Measurements from ENCODE around the gene ADAMTS2.
"Not testable (repeated sequence)": the region's sequence is repeated elsewhere in the genome, so short reads cannot be mapped to it uniquely, and the experiment has no call there.

Gene ADAMTS2

DNA sequence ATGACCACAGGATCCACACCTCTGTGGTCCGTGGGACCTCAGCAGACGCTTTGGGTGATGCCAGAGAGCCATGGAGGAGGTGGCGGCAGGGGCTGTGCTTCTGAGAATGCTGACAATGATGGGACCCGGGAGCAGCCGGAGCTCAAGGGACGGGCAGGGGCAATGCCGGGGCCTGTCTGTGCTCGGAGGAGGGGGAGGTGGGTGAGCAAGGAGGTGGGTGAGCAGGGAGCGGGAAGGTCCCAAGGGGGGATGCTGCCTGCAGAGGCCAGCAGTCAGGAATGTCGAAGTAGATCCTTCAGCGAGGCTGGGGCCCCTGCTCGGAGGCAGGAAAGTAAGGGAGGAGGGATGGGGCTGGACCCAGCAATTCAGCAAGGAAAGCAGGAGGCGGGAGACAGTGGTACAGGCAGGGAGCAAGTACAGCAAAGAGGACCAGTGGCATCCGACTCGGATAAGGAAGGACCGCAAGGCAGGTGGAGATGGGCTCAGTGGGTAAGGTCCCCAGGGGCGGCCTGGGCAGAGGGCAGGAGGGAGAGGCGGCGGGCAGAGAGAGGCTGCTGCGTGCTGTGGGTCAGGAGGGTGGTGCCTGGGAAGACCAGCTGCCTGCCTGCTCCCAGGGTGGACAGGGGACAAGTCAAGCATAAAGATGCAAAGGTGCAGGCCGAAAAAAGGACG is 49.0 kb downstream of the ADAMTS2 start:
- ATAC-seq (no peak), DNase-seq (no peak)

DNA sequence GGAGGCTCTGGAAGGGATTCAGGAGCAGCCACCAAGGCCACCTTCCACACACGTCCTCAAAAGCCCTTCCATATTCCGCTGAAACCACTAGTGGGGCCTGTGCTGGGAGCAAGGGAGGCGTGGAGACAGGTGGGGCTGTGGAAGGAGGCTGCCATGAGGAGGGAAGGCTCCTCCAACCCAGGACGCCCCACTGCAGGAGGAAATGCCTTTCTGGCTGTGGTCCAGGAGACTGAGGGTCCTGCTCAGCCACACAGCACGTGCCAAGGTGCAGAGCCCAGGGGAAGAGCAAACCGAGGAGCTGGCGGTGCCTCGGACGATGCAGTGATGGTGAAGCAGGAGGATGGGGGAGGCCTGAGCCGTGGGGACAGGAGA is 49.5 kb downstream of the ADAMTS2 start:
- ATAC-seq (no peak), DNase-seq (no peak)

DNA sequence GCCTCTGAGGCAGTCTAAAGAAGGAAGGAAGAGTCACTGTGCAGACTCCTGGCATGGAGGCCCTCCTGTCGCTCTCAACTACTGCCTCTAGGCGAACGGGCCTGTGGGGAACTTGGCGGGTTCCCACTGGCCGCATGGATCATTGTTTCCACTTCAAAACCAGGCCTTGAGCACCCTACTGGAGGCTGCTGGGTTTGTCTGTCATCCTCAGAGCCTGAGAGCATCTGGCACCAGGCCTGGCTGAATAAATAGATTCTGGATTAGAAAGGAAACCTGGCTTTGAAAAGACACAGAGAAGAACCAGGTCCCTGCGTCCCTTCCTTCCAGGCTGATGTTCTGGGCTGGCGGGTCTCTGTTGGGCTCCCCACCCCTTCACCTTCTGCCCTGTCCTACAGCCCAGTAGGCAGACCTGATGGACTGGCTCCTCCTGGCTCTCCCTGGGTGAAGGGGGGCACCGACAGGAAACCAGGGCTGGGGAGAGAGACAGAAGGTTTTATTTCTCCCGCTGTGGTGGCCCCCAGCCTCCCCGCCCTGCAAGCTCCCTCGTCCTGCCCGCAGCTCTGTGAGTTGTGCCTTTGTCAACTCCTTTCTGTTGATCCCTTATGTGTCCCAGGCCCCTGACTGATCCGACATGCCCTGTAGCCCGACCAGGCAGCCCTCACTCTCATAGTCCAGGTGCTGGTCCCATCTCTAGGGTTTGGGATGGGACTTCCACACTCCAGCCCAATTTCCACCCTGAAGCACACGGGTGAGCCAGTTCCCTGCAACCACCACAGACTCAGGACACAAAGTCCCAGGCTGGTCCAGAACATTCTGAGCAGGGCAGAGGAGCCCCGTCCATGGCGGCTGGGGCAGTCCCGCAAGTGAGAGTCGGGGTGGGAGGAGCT is 50.1 kb downstream of the ADAMTS2 start:
- DNase-seq = no peak
- no peak for ATAC-seq

DNA sequence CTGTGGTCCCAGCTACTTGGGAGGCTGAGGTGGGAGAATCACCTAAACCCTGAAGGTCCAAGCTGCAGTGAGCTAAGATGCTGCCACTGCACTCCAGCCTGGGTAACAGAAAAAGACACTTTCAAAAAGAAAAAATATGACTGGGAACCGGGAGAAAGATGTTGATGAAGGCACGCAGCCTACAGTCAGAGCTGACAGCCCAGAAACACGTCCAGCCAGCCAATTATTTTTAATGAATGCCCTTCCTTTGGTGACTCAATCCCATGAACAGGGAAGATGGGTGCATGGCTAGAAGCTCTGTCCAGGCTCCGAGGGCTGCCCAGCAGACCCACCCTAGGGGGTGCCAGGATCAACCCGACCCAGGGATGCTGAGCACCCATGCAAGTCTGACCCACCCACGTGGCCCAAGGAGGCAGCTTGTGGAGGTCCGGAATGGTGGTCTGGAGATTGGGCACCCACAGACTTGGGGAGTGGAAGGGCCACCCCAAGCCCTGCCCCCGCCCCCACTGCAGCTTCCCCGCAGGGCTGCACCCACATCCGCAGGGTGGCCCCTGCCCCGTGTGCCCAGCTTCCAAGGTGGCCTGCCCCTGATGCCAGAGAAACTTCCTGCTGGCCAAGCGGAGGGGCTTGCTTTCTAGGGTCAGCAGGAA is 51.0 kb downstream of the ADAMTS2 start:
- no peak for ATAC-seq
- DNase-seq = no peak

DNA sequence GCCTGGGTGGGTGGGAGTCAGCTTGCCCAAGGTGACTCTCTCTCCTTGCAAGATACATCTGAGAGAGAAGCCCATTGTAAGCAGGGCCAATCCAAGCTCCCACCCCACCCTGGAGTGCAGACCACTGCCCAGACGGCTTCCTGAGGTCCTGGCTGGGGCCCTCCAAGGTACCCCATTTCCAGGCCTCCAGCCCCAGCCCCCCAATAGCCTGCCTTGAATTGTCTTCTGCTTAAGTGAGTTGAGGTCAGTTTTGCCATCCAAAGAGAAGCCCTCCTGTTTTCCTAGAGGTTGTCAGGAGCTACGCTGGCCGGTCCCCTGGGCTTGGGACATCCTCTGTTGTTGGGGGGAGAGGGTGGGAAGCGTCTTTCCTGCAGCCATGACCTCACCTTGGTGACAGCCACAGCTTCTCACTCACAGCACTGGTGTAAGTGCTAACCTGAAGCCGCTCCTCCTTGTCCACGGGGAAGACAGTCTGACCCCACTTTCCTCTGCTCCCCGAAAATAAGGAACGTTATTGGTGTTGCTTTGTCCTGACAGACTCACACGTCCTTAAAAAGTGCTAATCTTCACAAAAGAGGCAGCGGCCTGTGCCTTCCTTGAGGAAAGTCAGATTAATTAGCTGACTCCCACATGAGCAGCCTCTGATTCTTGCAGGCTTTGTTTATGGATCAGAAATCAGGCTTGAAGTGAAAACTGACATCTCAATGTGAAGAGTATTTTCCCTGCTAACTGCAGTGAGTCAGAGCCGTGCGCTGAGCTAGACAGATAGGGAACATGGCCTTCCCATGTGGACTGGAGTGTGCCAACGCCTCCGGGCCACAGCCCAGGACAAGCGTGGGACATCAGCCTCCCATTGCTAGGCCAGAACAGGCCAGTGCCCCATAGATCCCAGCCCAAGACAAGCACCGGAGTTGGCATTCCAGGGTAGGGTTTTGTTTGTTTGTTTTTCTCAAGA is 52.3 kb downstream of the ADAMTS2 start:
- ATAC-seq = no peak
- DNase-seq = no peak

DNA sequence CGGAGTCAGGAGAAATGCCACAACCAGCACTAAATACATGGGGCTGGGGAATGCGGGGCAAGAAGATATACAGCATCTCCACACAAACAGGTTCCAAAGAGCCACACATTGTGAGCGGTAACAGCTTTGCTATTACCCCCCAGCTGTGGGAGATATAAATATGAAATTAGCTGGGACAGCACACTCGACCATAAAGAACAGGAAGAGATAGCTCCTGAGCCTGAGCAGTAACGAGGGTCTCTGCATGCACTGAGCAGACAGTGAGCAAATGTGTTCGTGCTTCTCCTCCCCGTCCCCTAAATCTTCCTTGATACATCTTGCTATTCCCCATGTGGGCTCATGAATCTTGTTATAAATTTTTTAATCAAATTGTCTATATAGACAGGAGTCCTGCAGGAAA is 53.1 kb downstream of the ADAMTS2 start:
- DNase-seq (no peak), ATAC-seq (no peak)

DNA sequence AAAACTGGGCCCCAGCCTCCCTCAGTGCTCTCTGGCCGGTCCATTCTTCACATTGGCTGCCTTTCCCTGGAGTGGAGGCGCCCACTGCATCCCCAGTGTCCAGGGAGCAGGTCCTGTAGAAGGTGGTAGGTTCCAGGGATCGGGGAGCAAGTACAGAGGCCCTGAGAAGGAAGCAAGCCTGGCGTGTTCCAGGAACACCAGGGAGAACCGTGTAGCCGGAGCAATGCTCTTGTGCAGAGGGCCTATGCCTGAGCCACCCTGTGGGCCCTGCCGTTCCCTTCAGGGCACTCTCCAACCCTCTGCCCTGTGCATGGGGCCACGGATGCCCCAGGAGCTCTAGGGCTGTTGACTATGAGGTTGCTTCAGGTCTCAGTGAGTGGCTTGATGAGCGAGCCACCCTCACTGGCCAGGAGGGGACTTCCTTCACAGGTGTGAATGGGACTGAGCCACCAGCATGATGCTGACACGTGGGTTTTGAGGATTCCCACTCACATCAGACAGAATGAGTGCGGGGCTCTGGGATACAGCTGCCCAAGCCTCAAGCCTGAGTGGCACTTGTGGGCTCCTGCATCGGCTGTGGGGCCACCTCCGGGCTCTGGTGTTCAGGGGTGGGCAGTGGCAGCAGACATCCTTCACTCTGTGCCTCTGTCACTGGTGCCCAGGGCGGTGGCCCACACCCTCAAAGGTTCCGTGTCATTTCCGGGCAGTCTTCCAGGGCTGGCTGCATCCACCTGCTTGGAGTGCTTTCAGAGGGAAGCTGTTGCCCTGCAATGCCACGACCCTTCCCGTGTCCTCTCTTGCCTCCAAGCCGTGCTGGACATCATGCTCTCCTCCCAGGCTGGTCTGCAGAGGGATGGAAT is 54.4 kb downstream of the ADAMTS2 start:
- no peak for ATAC-seq
- no peak for DNase-seq

DNA sequence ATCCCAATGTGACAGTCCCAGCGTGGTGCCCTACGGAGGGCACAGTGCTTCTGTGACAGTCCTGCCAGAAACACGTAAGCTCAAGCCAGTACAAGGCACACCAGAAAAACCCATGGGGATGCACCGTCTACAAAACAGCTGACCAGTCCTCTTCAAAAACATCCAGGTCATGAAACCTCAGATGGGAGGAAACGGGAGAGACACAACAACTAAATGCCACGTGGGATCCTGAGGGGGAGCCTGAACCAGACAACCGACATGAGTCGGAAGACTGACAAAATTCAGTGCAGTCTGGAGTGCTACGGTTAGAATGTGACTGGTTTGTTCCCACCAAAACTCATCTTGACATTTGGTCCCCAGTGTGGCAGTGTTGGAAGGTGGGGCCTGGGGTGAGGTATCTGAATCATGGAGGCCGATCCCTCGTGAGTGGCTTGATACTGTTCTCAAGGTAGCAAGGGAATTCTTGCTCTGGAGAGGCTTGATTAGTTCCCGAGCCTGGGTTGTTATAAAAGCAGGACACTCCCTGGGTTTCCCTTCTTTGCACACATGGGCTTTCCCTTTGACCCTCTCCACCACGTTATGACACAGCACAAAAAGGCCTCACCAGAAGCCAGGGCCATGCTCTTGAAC is 55.4 kb downstream of the ADAMTS2 start:
- ATAC-seq = no peak
- DNase-seq = no peak

DNA sequence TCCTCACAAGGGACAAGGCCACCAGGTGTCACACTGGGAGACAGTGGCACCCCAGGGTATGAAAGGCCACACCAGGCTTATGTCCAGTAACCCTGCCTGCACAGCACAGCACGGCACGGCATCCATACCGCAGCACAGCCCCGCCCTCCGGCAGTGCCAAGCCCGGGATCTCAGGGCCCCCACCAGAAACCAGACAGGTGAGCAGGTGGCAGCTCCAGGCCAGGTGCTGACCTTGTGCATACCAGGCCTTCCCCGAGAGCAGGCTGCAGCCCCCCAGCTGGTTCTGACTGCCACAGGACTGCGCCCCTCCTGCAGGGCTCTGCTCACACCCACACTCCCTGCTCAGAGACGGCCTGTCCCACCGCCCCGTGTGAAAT is 56.5 kb downstream of the ADAMTS2 start:
- no peak for DNase-seq
- ATAC-seq = no peak

DNA sequence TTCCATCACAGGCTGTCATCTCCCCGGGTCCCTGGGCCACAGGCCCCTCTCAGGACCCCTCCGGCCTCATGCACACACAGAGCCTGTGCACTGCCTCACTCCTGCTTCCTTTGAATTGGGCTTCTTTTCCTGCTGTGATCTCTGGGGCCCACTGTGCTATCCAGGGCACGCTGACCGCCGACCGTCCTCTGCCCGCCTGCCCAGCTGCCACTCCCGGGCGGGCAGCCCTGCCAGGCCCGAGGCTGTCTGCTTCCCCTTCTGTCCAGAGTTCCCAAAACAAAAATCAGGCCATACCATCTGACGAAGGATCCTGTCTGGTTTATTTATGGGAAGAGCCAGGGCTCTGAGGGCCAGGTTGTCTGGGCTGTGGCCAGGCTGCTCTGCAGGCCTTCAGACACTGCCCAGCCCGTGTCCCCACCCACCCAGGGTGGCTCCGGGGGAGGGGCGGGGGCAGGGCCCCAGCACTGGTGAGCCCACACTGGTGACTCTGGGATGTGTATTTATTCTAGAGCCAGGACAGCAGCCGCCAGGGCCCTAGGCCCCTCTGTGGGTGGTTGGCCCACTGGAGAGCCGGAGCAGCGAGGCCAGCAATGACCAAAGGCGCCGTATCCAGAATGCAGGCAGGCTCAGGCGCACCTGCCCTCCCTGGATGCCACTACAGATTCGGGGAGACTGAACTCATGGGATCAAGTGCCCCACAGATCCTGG is 57.0 kb downstream of the ADAMTS2 start:
- no peak for DNase-seq
- no peak for ATAC-seq

DNA sequence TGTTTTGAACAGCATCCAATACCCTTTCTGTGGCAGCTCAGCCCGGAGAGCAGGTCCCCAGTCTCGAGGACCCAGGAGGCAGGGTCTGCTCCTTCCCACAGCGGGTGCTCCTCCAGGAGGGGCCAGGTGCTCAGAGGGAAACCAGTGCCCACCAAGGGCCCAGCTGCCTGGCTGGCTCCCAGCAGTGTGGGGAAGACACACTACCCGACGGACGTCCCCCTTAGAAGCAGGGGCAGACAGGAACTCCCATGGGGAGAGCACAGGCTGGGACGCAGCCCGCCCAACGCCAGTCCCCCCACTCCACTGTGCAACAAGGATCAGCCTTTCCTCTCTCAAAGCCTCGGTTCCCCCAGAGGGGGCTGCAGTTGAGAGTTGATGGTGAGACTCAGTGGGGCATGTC is 57.6 kb downstream of the ADAMTS2 start:
- ATAC-seq (no peak), DNase-seq (no peak)

DNA sequence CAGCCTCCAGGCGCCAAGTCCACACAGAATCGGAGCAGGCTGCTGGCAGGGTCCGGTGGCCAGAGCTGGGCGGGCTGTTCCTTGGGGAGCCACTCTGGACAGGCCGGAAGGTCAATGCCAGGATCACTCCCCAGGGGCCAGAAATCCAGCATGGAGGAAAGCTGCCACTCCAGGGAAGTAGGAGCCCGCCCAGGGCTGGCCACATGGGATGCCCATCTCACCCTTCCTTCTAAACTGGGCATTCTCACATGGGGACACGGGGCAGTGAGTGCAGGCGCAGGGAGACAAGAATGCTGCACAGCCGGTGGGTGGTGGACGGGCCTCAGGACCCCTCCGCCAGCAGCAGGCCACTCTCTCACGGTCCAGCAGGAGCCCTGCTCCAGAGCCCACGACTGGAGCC is 58.2 kb downstream of the ADAMTS2 start:
- DNase-seq (no peak), ATAC-seq (no peak)

DNA sequence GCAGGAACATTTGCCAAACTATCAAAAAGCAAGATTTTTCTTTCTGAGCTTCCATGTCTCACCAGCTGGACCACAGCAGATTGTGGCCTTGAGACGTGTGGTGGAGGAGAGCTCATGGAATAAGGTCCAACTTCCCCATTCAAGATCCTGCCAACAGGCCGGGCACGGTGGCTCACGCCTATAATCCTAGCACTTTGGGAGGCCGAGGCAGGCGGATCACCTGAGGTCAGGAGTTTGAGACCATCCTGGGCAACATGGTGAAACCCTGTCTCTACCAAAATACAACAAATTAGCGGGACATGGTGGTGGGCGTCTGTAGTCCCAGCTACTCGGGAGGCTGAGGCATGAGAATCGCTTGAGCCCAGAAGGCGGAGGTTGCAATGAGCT is 59.5 kb downstream of the ADAMTS2 start:
- not testable (repeated sequence) for DNase-seq, ATAC-seq

DNA sequence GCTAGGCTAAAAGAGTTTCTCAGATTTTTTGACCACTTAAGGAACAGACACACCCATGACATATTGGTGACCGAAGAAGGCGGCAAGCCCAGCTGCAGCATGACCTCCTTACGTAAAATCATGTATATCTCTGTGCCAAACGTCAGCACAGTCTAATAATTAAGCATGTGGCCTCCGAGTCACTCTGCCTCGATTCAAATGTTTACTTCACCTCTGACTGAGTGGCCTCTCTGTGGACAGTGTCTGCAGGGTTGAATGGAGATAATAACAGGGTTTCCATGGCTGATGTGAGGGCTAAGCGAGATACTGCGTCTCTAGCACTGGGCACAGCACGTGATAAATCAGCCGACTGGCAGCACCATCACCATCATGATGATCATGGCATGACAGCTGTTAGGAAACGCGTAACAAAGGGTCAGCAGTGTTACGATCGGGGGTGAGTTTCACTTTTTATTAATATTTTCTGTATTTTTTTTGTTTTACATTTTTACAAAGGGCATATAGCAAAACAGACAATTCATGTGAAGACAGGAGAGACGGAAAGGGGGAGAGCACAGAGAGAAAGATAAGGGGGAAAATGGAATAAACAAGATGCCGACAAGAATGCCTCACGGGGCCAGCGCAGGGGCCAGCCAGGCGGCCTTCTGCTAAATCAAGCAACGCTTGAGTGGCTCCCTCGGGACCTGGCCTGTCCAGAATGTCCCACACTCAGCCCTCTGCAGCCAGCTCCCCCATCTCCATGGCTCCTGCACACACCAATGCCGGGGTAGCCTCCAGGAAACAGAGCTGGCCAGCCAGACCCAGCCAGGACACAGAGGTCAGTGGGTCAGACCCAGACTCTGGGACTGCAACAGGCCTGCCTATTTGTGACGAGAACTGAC is 60.3 kb downstream of the ADAMTS2 start:
- no peak for ATAC-seq
- no peak for DNase-seq

DNA sequence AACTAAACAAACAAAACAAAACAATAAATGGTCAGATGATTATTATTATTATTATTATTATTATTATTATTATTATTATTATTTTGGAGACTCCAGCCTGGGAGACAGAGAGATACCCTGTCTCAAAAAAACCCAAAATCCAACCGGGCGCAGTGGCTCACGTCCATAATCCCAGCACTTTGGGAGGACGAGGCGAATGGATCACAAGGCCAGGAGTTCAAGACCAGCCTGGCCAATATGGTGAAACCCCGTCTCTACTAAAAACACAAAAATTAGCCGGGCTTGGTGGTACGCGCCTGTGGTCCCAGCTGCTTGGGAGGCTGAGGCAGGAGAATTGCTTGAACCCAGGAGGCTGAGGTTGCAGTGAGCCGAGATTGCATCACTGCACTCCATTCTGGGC is 61.4 kb downstream of the ADAMTS2 start:
- DNase-seq = not testable (repeated sequence)

DNA sequence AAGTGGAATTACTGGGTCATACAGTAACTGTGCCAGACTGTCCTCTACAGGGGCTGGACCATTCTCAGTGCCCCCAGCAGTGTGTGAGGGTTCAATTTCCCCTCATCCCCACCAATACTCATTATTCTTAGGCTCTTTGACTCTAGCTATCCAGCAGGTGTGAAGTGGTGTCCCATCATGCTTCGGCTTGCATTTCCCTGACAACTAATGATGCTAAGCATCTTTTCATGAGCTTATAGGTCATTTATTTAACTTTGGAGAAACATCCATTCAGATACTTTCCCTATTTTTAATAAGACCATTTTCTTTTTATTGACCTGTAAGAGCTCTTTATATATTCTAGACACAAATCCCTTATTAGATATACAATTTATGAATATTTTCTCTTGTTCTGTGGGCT is 63.6 kb downstream of the ADAMTS2 start:
- no peak for ATAC-seq
- DNase-seq = no peak

More for the DNA sequence above, 61.4 kb downstream of the ADAMTS2 start:
- ATAC-seq = not testable (repeated sequence)

DNA sequence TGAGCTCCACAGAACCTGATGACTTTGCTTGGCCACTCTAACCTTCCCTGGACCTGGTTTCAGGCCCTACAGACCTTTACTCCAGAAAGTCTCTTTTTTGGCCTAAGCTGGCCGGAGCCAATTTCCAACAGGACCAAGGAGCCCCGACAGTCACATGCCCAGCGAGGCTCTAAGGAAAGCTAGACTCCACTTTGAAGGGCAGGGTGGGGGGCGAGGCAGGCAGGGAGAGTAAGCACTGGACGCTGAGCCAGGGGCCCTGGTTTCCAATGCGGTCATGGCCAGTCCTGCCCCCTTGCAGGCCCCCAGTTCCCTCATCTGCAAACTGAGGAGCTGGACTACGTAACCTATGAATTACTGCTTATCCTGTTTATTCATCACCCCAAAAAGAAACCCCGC is 65.2 kb downstream of the ADAMTS2 start:
- DNase-seq (no peak), ATAC-seq (no peak)

DNA sequence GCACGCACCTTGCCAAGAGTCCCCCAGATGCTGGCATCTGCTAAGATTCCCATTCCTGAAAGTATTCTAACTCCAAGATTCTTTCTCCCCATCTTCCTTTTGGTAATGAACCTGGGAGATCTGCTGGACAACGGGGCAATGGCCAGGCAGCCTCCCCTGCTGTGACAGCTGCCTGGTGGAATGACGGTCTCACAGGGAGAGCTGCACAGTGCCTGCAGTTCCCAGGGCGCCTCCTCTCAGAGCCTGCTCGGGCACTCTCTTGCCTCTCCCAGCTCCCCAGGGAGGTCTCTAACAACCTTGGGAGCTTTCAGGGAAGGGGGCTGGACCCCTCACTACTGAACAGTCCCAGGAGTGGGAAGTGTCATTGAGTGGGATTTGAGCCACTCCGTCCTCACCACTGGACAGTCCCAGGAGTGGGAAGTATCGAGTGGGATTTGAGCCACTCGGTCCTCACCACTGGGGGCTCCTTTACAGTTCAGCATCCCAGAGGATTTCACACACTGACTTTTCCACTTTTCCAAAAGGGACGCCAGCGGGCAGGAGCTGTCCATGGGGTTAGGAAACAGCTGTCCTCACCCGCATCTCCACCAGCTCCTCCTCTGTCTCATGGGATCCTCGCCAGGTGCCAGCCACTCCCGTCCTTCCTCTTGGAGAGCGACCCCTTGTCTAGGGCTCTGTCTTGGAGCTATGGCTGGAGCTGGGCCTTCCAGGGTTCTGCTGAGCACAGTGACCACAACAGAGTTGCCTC is 65.7 kb downstream of the ADAMTS2 start:
- ATAC-seq (no peak), DNase-seq (no peak)

Data from stimulated activated naive CD8-positive, alpha-beta T cell treated with anti-CD3 and anti-CD28 coated beads, Interleukin-15, Interleukin-2, amounts not matched to agents 100 U/mL and 50 U/mL, for 24 hours (primary cell).